Measurements from ENCODE around the gene LMF2.

GRCh38 chr22:50469377-50470305, 37.9 kb downstream of the LMF2 start:
- TF ChIP-seq CTCF (conservative IDR thresholded peaks at IDR 0.05; ENCODE audit: low read length) (0 out of 2 replicates have a peak, but pooled peaks have one; percentile 21), EZH2phosphoT487 (IDR thresholded peaks at IDR 0.05; ENCODE audit: borderline replicate concordance, low read depth, low read length) (no peak)

Data from OCI-LY7 (cell line).